H1 (cell line): Measurements from ENCODE around the gene SLC9B2. TPM values are rescaled to one million over a fixed set of nuclear protein-coding genes. Genes with fewer than 3 reads are reported as not detected.

Source experiments
- CREB1 ChIP-seq: IDR thresholded peaks from 2 replicates; pipeline ENCODE4 v1.6.1; 2012; ENCODE audit warnings: inconsistent platforms
- SRF ChIP-seq: IDR thresholded peaks from 2 replicates; pipeline ENCODE4 v1.6.1; 2011; ENCODE audit warnings: mild to moderate bottlenecking, low read depth, low read length, moderate library complexity
- ZNF274 ChIP-seq: IDR thresholded peaks from 2 replicates; pipeline ENCODE4 v1.7.0; 2012; ENCODE audit warnings: low read length, borderline replicate concordance; ENCODE audit errors: extremely low read depth
- polyA plus RNA-seq, 7 experiments: library from polyadenylated mRNA; depleted of rRNA in 3 of 7; stranded (reverse) in 5 of 7; unstranded in 2 of 7; fragments of >200 nt in 5 of 7; fragments of 200-250 nt in 2 of 7; gene quantifications; 1 replicate in 5 of 7; 2 replicates in 1 of 7; 4 replicates in 1 of 7; pipeline versions ENCODE4 v1.2.1 to v1.2.3, GENCODE V29; 2011 to 2013; ENCODE audit warnings: missing spikeins in 2 of 7, mixed read lengths in 2 of 7
- total RNA-seq: library from RNA; stranded (reverse); fragmentation: NEBNext Ultra II Directional; extraction: Animal tissue kit (Norgen Biotek cat#: 25700); gene quantifications from 2 replicates; pipeline ENCODE4 v1.2.1, GENCODE V29; 2021

Gene SLC9B2
- total and polyA plus RNA-seq, 2 of the 8 experiments (the other 6 are each of a cell fraction or from before 2014, with no cell fraction given) = 3.2 to 5.2 TPM

GRCh38 chr4:103067841-103068547 is 8.6 kb downstream of the SLC9B2 start (continued):
- TF ChIP-seq CREB1 (no peak), ZNF274 (no peak), SRF (no peak)
